Embryonic facial prominence (tissue), 1 donor: ENCODE results near the gene ALG8.
"Not testable (repeated sequence)": the region's sequence is repeated elsewhere in the genome, so short reads cannot be mapped to it uniquely, and the experiment has no call there.

ENCODE experiments used
- DNase-seq: peaks from one replicate; pipeline ENCODE4 v3.0.0-alpha.2; 2016; ENCODE audit errors: extremely low spot score

The ALG8 gene

DNA sequence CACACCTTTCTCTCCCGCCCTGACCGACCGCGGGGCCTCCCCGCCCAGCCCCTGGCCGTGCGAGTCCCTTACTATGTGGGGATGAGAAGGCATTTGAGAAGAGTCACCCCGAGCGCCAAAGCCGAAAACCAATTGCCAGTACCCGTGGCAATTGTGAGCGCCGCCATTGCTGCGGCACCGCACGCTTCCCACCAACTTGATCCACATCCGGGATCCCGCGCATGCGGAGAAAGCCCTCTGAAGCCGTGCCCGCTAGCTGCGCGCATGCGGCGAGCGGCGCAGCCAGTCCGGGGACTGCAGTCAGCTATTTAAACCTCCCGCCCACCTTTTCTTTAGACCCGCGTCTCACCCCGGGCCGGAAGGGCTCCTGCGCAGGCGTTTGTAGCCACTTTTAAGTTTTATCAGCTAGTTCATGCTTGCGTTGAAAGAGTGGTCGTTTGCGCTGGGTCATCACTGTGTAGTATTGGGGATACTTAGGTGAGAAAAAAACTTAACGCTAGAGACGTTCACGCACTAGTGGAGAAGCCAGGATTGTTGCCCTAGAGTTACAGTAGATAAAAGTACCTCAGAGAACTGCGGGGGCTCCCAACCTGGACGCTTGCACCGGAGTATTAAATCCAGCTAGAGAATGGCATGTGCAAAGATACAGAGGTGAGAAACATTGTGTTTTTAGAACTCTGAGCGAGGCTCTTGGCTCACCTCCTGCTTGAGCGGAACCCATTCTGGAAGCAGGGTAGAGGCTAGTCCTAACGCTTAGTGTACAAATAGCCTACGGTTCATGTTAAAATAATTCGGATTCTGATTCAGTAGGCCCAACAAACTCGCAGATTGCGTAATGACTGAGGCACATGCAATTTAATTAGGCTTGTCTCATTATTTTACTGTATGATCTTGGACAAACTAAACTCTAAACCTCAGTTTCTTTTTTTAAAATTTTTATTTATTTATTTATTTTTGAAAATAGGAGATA is at the start of gene ALG8:
Gene ALG8, minus strand, starts transcription at position 205 of the 970 bp plus-strand sequence. Its CDS starts 38 bp downstream, at position 167.
- DNase-seq: peak; percentile 92

DNA sequence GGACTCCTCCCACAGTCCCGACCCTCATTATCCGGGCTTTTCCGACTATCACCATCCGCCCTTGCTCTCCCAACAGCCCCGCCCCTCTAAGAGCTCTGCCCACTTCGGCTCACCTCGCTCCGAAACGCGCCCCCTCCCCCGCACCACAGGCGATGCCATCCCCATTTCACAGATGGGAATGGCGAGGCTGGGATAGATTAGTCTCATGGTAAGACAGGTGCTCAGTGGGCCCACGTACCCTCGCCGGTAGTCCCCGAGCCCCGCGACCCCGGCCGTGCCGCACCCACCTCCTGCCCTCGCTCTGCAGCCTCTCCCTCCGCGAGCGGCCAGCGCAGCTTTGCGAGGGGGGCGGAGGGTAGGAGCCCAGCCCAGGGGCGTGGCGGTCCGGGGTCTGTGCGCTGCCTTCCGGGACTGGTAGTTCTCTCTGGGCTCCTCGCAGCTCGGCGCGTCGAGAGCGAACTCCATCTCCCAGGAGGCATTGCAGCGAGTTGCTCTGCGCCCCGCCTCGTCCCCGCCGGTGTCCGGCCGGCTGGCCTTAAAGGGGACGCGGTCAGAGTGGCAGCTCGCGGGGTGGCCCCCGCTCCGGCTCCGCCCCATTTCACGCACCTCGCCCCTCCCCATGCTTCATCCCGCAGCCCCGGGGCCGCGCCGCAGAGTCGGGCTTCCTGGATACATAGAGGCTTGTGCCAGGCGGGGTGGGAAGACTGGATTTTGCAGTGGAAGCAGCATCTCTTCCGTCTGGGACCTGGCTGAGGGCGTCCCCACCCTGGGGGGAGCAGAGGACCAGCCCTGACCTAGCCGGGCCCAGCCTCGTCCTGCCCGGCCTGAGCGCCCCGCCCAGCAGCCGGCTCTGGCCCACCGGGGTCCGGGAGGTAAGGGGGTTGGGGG is 49.1 kb upstream of the ALG8 start, which contains the start of the genes KCTD21 and USP35:
Gene KCTD21, minus strand, starts transcription at position 341 of the 888 bp plus-strand sequence. CDS start 14,072 bp downstream, outside the sequence.
Gene USP35, plus strand, starts transcription at position 634 of the 888 bp plus-strand sequence. CDS start 7,327 bp downstream, outside the sequence.
- DNase-seq: peak; percentile 92

DNA sequence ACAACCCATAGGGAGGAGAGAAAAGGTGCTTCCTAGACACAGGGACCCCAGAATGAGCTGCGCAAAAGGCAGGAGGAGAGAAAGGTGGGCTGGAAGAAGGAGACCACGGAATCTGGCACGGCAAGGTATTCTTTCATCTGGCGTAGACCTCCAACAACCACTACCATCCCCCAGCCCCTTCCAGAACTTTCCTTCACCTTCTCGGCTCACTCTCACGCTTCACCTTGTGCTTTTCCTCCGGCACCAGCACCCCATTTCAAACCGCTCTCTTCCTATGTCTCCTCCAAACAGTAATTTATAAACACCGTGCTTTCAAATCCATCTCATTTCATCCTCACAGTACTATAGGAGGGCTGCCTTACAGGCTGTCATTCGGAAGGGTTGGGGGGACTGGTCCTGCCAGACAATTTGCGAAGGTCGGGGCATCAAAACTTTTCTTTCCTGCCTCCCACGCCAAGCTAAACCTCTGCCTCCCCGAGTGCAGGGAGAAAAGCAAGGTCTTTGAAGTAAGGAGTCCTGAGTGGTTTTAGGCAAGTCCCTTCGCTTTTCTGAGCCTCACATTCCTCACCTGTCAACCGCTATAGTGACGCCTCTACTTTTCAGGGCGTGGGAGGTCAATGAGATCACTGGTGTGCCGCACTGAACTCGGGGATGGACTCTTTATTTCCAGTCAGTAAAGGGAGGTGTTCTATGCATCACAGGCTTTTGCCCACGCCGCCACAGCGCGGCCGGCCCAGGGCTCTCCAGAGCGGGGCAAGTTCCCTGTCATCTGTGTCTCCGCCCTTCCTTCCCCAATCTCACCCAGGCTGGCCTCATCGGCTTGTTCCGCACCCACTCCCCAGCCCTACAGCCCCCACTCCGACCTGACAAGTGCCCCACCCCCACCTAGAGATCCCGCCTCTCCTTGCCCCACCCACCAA is 48.2 kb upstream of the ALG8 start:
- no peak for DNase-seq

DNA sequence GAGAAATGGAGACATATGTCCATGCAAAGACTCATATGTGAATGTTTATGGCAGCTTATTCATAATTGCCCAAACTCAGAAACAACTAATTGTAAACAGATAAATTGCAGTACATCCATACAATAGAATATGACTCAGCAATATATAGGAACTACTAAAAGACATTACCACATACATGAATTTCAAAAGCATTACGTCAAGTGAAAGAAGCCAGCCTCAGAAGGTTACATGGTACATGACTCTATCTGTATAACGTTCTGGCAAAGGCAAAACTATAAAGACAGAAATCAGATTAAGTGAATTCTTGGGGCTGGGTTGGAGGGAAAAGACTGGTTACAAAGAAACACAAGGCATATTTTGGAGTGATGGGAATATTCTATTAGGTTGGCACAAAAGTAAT is 41.8 kb upstream of the ALG8 start:
- no peak for DNase-seq

DNA sequence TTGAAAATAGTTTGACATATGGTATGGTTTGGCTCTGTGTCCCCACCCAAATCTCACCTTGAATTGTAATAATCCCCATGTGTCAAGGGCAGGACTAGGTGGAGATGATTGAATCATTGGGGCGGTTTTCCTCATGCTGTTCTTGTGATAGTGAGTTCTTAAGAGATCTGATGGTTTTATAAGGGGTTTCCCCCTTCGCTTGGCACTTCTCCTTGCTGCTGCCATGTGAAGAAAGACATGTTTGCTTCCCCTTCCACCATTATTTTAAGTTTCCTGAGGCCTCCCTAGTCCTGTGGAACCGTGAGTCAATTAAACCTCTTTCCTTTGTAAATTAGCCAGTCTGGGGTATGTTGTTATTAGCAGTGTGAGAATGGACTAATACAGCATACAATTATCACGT is 41.3 kb upstream of the ALG8 start:
- no peak for DNase-seq

DNA sequence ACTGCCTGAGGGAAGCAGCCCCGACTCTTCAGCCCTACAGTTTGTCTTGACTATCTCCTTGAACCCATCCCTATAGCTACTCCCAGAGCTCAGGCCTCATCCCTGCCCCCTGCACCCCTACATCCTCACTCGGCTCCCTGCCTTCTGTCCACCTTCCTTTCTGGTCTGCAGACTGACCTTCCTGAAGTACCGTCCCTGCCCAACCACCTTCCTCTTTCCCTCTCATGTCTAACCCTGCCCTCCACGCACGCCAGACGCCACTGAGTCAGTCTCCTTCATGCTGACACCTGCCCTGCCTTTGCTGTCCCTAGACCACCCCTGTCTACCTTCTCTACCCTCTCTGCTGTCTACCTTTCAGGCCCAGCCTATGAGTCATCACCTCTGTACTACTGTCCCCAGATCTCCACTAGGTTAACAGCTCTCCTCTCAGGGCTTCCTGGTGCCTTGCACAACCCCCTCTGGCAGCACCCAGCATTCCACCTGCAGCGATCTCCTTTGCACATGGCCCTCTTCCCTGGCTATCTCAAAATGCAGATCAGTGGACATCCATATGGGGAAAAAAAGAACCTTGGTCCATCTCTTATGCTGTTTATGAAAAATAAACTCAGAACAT is 40.1 kb upstream of the ALG8 start:
- DNase-seq: no peak

DNA sequence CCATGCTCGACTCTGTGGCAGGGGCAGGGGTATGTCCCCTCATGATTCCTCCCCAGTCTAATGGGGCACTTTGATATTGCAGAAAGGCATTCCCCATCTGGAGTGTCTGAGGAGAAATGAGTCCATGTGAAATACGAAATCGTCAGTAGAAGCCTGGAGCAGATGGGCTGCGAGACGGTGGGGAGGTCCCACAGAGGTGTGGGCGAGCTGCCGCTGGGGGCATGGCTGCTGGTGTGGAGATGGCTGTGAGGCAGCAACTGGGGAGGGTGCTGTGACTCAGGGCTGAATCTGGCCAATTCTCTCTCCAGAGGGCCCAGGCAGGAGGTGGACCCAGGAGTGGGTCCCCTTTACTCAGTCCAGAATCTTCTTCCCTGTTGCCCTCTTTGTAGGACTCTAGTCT is 37.8 kb upstream of the ALG8 start:
- no peak for DNase-seq

DNA sequence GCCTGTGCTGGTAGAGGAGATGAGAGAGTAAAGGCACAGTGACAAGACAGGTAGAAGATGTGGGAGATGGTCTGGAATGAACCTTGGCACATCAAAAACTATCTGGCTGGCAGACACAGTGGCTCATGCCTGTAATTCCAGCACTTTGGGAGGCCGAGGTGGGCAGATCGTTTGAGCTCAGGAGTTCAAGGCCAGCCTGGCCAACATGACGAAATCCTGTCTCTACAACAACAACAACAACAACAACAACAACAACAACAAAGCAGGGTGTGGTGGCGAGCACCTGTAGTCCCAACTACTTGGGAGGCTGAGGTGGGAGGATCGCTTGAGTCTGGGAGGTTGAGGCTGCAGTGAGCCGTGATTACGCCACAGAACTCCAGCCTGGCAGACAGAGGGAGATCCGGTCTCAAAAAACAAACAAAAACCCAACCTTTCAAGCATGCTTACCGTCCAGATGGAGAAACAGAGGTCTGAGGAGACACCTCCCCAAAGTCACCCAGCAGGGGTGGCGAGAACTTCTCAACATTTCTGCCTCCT is 37.2 kb upstream of the ALG8 start:
- DNase-seq: no peak

DNA sequence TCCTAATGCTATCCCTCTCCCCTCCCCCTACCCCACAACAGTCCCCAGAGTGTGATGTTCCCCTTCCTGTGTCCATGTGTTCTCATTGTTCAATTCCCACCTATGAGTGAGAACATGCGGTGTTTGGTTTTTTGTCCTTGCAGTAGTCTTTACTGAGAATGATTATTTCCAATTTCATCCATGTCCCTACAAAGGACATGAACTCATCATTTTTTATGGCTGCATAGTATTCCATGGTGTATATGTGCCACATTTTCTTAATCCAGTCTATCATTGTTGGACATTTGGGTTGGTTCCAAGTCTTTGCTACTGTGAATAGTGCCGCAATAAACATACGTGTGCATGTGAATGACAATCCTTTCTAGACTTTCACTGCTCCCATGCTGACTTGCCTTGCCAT is 36.4 kb upstream of the ALG8 start:
- DNase-seq: not testable (repeated sequence)

DNA sequence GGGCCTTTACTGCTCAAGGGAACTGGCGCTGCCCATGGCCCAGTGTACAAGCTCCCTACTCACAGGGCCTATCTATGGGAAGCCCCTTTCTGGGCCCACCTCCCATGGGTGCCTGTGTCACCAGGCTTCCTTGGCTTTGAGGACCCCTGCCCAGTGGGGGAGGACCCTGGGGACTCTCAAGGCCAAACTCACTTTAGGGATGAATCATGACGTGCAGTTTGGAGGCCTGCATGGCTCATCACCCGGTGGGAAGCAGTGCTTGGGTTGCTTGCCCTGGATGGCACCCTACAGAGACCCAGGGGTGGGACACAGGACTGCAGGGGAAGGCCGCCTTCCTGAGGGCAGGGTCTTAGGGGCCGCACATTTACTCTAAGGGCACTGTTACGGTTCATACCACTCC is 32.5 kb upstream of the ALG8 start:
- DNase-seq: no peak

DNA sequence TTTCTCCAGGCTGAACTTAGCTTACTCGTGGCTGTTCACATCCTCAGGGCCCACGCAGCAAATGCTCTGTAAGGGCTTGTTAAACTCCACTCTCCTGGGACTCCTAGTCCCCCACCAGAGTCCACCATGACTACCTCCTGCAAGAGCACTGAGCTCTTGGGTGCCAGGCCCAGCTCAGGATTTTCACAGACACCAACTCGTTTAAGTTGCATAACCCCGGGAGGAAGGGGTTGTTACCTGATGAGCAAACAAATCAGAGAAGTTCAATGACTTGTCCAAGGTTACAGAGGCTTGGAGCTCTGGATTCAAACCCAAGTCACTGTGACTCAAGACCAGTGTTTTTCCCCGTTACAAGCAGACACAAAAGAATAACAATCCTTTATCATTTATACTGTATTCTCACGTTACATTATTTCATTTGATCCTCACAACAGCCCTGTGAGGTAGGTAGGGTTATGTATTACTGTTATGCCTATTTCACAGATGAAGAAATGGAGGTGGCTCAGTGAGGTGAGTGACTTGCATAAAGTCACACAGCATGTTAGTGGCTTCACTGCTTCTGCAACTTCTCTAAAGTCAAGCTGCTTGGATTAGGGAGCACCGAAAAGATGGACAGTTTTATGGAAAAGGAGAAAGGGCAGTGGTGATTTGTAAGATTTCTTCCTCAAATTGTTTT is 31.6 kb upstream of the ALG8 start:
- DNase-seq: no peak

DNA sequence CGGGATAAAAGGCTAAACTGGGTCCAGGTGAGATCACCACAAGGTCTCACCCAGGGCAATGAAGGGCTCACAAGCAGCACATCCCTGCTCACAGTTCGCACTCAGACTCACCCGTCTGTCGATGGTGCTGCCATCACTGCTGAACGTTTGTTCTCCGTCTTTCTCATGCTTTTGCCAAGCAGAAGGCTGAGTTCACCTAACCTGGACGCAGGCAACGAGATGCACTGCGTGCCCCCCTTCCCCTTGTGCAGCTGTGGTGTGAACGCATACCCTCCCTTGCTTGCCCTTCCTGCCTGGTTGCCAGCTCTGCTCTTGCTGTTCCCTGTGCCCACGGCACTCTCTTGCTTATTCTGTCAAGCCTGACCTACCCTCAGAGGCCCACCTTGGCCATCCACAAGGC is 31.0 kb upstream of the ALG8 start:
- DNase-seq: no peak

DNA sequence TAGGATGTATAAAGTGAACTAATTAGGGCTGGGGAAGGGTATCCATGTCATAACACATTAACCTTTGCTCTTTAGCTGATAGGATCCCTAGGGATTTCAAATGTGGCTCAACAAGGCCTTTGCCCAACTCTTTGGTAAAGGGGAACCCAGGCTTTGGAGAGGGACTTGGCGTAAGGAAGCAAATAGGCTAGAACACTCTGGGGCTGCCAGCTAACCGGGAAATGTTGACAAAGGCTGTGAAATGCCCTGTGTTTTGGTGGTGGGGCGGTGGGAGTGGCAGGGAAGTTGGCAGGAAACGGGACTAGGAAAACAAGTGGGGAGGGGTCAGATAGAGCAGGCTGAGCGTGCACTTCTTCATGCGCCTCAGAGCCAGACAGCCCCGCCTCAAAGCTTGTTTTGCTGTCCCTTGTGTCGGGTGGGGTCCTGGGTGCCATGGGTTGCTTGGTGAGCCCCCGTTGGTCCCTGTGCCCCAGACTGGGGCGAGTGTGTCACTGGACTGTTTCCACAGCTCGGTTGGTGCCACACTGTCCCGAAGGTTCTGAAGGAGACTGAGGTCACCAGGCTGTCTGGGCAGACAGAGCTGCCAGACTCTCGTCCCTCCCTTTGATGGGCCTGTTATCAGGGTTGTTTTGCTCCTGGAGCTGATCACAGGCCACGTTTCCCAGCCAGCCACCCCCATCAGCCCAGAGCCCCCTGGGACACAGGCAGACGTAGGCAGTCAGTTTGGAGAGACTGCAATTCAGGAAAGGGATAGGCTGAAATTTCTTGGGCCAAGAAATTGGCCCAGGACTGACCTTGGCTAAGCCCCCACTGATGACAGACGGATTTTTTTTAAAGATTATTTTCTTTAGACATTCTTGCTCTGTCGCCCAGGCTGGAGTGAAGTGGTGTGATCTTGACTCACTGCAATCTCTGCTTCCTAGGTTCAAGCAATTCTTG is 29.4 kb upstream of the ALG8 start:
- no peak for DNase-seq

DNA sequence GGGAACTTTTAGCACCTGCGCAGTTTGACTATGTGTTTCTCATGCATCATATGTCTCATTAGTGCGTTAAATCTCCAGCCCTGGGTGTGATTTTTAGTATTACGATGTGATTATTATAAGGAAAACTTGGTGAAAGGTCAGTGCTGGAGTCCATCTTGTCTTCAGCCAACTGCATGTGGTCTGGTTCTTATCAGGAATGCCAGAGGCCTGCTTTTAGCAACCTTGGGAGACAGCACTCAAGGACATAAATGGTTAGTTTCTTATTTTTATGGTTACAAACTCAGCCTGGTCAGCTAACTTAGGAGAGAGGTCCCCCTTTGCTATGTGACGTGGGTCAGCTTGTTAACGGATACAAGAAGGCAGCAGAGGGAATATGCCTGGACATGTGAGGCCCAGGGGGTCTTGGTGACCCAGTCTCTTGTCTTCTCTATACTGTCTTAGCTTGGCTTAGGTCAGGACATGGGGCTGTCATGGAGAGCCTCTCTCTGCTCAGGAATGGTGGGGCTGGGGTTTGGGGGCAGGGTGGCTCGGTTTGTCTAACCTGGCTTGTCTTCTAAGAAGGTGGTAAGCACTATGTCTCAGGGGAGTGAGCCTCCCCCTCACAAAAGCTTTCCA is 27.5 kb upstream of the ALG8 start:
- DNase-seq: no peak

DNA sequence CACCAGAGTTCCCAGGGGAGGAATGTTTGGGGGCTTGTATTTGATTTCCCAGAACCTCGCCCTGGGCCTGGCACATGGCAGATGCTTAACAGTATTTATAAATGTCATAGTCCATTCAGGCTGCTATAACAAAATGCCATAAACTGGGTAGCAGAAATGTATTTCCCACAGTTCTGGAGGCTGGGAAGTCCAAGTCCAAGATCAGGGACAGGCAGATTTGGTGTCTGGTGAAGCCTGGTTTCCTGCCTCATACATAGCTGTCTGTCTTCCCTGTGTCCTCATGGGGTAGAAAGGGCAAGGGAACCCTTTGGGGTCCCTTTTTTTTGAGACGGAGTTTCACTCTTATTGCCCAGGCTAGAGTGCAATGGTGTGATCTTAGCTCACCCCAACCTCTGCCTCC is 25.0 kb upstream of the ALG8 start:
- no peak for DNase-seq

DNA sequence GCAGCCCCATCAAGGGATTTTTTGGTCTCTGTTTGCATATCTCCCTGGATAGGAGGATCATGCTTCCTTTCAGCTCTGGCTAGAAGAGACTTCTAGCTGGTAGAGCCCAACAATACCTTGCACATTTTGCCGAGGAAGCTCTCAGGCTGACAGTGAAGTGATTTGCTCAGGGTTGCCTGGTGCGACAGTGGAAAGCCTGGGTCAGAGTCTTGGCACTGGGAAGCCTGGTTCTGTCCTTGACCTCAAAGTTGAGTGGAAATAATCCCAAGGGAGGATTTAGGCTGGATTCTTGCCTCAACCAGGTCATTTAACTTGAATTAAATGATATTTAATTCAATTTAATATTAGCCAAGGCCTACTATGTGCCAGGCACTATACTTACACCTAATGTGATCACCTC is 24.4 kb upstream of the ALG8 start:
- no peak for DNase-seq

DNA sequence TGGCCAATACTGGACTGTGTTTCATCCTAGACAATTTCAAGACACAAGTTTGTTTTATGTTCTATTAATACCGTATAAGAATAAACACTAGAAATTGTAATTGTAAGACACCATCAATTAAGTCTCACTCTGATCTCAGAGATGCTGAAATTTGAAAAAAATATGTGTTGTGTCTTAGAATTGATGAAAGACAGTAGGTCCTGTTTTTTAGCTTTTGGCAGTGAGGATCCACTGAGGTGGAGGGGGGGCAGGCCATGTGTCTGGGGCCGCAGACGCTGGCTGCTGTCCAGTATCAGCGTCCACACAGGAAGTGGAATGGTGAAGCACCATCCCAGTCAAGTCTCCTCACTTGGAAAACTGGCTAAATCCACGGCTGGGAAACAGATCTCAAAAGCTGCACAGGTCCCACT is 22.5 kb upstream of the ALG8 start:
- no peak for DNase-seq

DNA sequence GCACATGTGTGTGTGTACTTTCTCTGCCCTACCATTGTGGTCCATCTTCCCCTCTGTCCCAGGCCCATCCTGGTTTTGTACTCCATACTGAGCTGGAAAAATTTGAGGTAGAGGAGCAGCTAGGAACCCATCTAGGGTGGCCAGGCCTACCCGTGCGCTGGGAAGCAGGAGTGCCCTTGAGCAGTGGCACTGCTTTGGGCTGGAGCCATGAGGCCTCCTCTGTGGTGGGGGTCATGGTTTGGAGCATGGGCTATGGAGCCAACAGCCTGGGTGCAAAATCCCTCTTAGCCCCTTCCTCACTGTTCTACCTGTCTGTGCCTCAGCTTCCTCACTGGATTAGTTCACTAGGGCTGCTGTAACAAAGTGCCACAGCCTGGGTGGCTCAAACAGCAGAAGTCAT is 21.9 kb upstream of the ALG8 start:
- no peak for DNase-seq
